Karpas-422 (cell line): ENCODE measurements around the gene SEC24C. TPM values are rescaled to one million over a fixed set of nuclear protein-coding genes. Genes with fewer than 3 reads are reported as not detected.
A peak's percentile ranks its signal among the peaks of the same experiment; 100 is the strongest.
"Not testable (repeated sequence)": the region's sequence is repeated elsewhere in the genome, so short reads cannot be mapped to it uniquely, and the experiment has no call there.

Source experiments
- DNase-seq: peaks from one replicate; pipeline ENCODE4 v3.0.0-alpha.2; 2015
- H2AFZ ChIP-seq: fragments of 200-600 bp; sonication (generic); 2 replicates; pipeline ENCODE4 v1.6.1; 2014; ENCODE audit warnings: antibody characterized with exemption, low read length, mixed read lengths
- H3K27ac ChIP-seq: fragments of 200-600 bp; sonication (generic); 2 replicates; pipeline ENCODE4 v1.5.1; 2014; ENCODE audit warnings: mild to moderate bottlenecking, low read length, moderate library complexity
- H3K27me3 ChIP-seq: fragments of 200-600 bp; sonication (generic); 2 replicates; pipeline ENCODE4 v1.6.1; 2014; ENCODE audit warnings: low read length, mixed read lengths
- H3K36me3 ChIP-seq: fragments of 200-600 bp; sonication (generic); 2 replicates; pipeline ENCODE4 v1.6.1; 2014; ENCODE audit warnings: low read length, mixed read lengths; ENCODE audit not compliant: insufficient read depth
- H3K4me1 ChIP-seq: fragments of 200-600 bp; sonication (generic); 2 replicates; pipeline ENCODE4 v1.6.1; 2014; ENCODE audit warnings: mild to moderate bottlenecking, low read length, mixed read lengths
- H3K4me2 ChIP-seq: fragments of 200-600 bp; sonication (generic); 2 replicates; pipeline ENCODE4 v1.6.1; 2014; ENCODE audit warnings: low read length, low read depth, mild to moderate bottlenecking; ENCODE audit not compliant: poor library complexity, severe bottlenecking
- H3K4me3 ChIP-seq: fragments of 200-600 bp; sonication (generic); 2 replicates; pipeline ENCODE4 v1.5.1; 2014; ENCODE audit warnings: mild to moderate bottlenecking, antibody characterized with exemption, low read length, mixed read lengths
- H3K79me2 ChIP-seq: fragments of 200-600 bp; sonication (generic); 2 replicates; pipeline ENCODE4 v1.6.1; 2014; ENCODE audit warnings: mild to moderate bottlenecking, low read length, mixed read lengths
- H3K9ac ChIP-seq: fragments of 200-600 bp; sonication (generic); 2 replicates; pipeline ENCODE4 v1.6.0; 2014; ENCODE audit warnings: low read length
- H3K9me2 ChIP-seq: fragments of 200-600 bp; sonication (generic), shearing (Covaris generic); replicated peaks from 2 replicates; pipeline ENCODE4 v1.6.0; 2014; ENCODE audit warnings: mild to moderate bottlenecking, low read length, moderate library complexity; ENCODE audit not compliant: insufficient read depth
- H3K9me3 ChIP-seq: fragments of 300-700, 200-600 bp; sonication (generic); 2 replicates; pipeline ENCODE4 v1.6.1; 2014; ENCODE audit warnings: low read length, mixed read lengths
- H4K20me1 ChIP-seq: fragments of 200-600 bp; sonication (generic); 2 replicates; pipeline ENCODE4 v1.6.1; 2014; ENCODE audit warnings: mild to moderate bottlenecking, antibody characterized with exemption, low read length, low read depth; ENCODE audit not compliant: insufficient read depth
- total RNA-seq: library from RNA; depleted of rRNA; stranded (reverse); fragments of >200 nt; shearing (Covaris generic); gene quantifications from 2 replicates; pipeline ENCODE4 v1.2.3, GENCODE V29; 2014; ENCODE audit warnings: low replicate concordance; rRNA removed

The SEC24C gene
- total RNA-seq, result 50.6 and 84.6 TPM in 2 replicates

- H3K36me3 ChIP-seq, result peaks cover 12% of the 10 kb centered on the region; the same call in 1 of the 2 replicates
- peak within 1 kb of the TSS; percentile 12 for H2AFZ ChIP-seq
- peaks cover 36% of the 10 kb centered on the region for H3K4me1 ChIP-seq
- peak; percentile 98 for DNase-seq
- no peaks in the 10 kb centered on the region for H4K20me1 ChIP-seq
- H3K9me2 ChIP-seq, result no peaks in the 10 kb centered on the region
- H3K27me3 ChIP-seq, result no peaks in the 10 kb centered on the region
- peak within 1 kb of the TSS; percentile 95 for H3K4me2 ChIP-seq
- no peaks in the 10 kb centered on the region for H3K9me3 ChIP-seq
- H3K9ac ChIP-seq, result peak within 1 kb of the TSS; percentile 93
- H3K4me3 ChIP-seq, result peak within 1 kb of the TSS; percentile 86
- H3K79me2 ChIP-seq, result peaks cover 55% of the 10 kb centered on the region
- H3K27ac ChIP-seq, result peak within 1 kb of the TSS; percentile 67
Observed at GRCh38 chr10:73743905-73744663, at the start of gene SEC24C. TSS of gene SEC24C (plus strand) at chr10:73744372. CDS start at chr10:73746833, 2,461 bp downstream.

GRCh38 chr10:73695302-73695701, 48.9 kb upstream of the SEC24C start:
- not testable (repeated sequence) for H3K27ac ChIP-seq, H3K4me3 ChIP-seq, H3K4me1 ChIP-seq, H3K9ac ChIP-seq, DNase-seq, H3K79me2 ChIP-seq, H2AFZ ChIP-seq, H4K20me1 ChIP-seq, H3K9me2 ChIP-seq, H3K9me3 ChIP-seq, H3K36me3 ChIP-seq, H3K4me2 ChIP-seq, H3K27me3 ChIP-seq

- H3K27me3 ChIP-seq, DNase-seq, H3K27ac ChIP-seq, H3K79me2 ChIP-seq, H2AFZ ChIP-seq, H3K36me3 ChIP-seq, H3K4me1 ChIP-seq, H3K4me2 ChIP-seq, H3K9me2 ChIP-seq, H3K9ac ChIP-seq, H4K20me1 ChIP-seq, H3K4me3 ChIP-seq, H3K9me3 ChIP-seq: not testable (repeated sequence)
Observed at GRCh38 chr10:73697675-73698159, 46.5 kb upstream of the SEC24C start, which contains the start of gene AGAP5. TSS of gene AGAP5 (minus strand) at chr10:73698109. CDS start at chr10:73697755, 354 bp downstream.

- not testable (repeated sequence) for H3K4me3 ChIP-seq, H3K27me3 ChIP-seq, H3K4me2 ChIP-seq, H3K9ac ChIP-seq, H3K36me3 ChIP-seq, H2AFZ ChIP-seq, DNase-seq, H3K9me3 ChIP-seq, H3K9me2 ChIP-seq, H3K4me1 ChIP-seq, H3K79me2 ChIP-seq, H3K27ac ChIP-seq, H4K20me1 ChIP-seq
Observed at GRCh38 chr10:73698819-73699218, 45.4 kb upstream of the SEC24C start.

- not testable (repeated sequence) for H3K79me2 ChIP-seq
Observed at GRCh38 chr10:73703924-73704323, 40.2 kb upstream of the SEC24C start.

GRCh38 chr10:73705506-73706072, 38.6 kb upstream of the SEC24C start:
- H3K9me2 ChIP-seq, H3K79me2 ChIP-seq, H2AFZ ChIP-seq, H3K27me3 ChIP-seq, H3K9ac ChIP-seq, H3K4me3 ChIP-seq, H3K4me2 ChIP-seq, DNase-seq, H3K4me1 ChIP-seq, H3K27ac ChIP-seq, H3K36me3 ChIP-seq, H4K20me1 ChIP-seq, H3K9me3 ChIP-seq: not testable (repeated sequence)

More at GRCh38 chr10:73703924-73704323, 40.2 kb upstream of the SEC24C start:
- not testable (repeated sequence) for H3K4me3 ChIP-seq, H3K36me3 ChIP-seq, H3K27me3 ChIP-seq, H3K9ac ChIP-seq, H4K20me1 ChIP-seq, H3K27ac ChIP-seq, DNase-seq, H3K9me3 ChIP-seq, H3K9me2 ChIP-seq, H3K4me1 ChIP-seq, H3K4me2 ChIP-seq, H2AFZ ChIP-seq

GRCh38 chr10:73706488-73706887, 37.7 kb upstream of the SEC24C start:
- not testable (repeated sequence) for H3K4me2 ChIP-seq, H4K20me1 ChIP-seq, H3K9ac ChIP-seq, DNase-seq, H3K4me1 ChIP-seq, H3K9me2 ChIP-seq, H3K36me3 ChIP-seq, H3K79me2 ChIP-seq, H3K9me3 ChIP-seq, H3K27ac ChIP-seq, H3K27me3 ChIP-seq, H3K4me3 ChIP-seq, H2AFZ ChIP-seq

GRCh38 chr10:73707628-73708027, 36.5 kb upstream of the SEC24C start:
- H3K27ac ChIP-seq, H3K79me2 ChIP-seq, H3K9me2 ChIP-seq, H4K20me1 ChIP-seq, H3K9me3 ChIP-seq, H3K36me3 ChIP-seq, H3K9ac ChIP-seq, H3K4me2 ChIP-seq, DNase-seq, H2AFZ ChIP-seq, H3K4me3 ChIP-seq, H3K27me3 ChIP-seq: not testable (repeated sequence)
- peaks cover 12% of the 10 kb centered on the region for H3K4me1 ChIP-seq
